OCI-LY7 (cell line): ENCODE data around the gene TAL1. TPM values are rescaled to one million over a fixed set of nuclear protein-coding genes. Genes with fewer than 3 reads are reported as not detected.

Source experiments
- BruUV-seq: library from RNA; stranded (reverse); fragments of 400-500 nt; replicated peaks from 2 replicates; lab custom pipeline; 2021; lab: Mats Ljungman, UMichigan
- CTCF ChIA-PET: fragments of 300-600 bp; sonication (Branson Sonifier 250); formaldehyde crosslinking; loops from one replicate; lab custom pipeline; 2022; ENCODE audit warnings: antibody characterized with exemption; ENCODE audit not compliant: unreplicated experiment; lab: Charles Lee
- POLR2A ChIA-PET: fragments of 300-600 bp; sonication (Branson Sonifier 250); formaldehyde crosslinking; loops from one replicate; lab custom pipeline; 2022; ENCODE audit warnings: antibody characterized with exemption; lab: Charles Lee
- DNase-seq: peaks from one replicate; pipeline ENCODE4 v3.0.0-alpha.2; 2015; ENCODE audit warnings: low spot score
- H2AFZ ChIP-seq: fragments of 200-600 bp; sonication (generic), shearing (Covaris generic); 2 replicates; pipeline ENCODE4 v1.6.1; 2014; ENCODE audit warnings: mild to moderate bottlenecking, antibody characterized with exemption, low read length, moderate library complexity
- H3K27ac ChIP-seq: fragments of 200-600 bp; sonication (generic); 2 replicates; pipeline ENCODE4 v1.5.1; 2014; ENCODE audit warnings: mixed run types, low read depth, mild to moderate bottlenecking, moderate library complexity, low read length, inconsistent platforms; ENCODE audit not compliant: poor library complexity, severe bottlenecking
- H3K36me3 ChIP-seq: fragments of 200-600 bp; sonication (generic); 2 replicates; pipeline ENCODE4 v1.6.1; 2014; ENCODE audit warnings: mild to moderate bottlenecking, antibody characterized with exemption, low read length, moderate library complexity, mixed read lengths; ENCODE audit not compliant: insufficient read depth
- H3K4me1 ChIP-seq: fragments of 200-600 bp; sonication (generic); 2 replicates; pipeline ENCODE4 v1.5.1; 2014; ENCODE audit warnings: mild to moderate bottlenecking, low read length; ENCODE audit not compliant: insufficient read depth, poor library complexity, severe bottlenecking
- H3K4me2 ChIP-seq: fragments of 200-600 bp; sonication (generic); 2 replicates; pipeline ENCODE4 v1.6.1; 2014; ENCODE audit warnings: mild to moderate bottlenecking, low read length
- H3K4me3 ChIP-seq: fragments of 200-600 bp; sonication (generic); 2 replicates; pipeline ENCODE4 v1.5.1; 2014; ENCODE audit warnings: mild to moderate bottlenecking, low read depth, low read length; ENCODE audit not compliant: poor library complexity, severe bottlenecking
- H3K79me2 ChIP-seq: fragments of 200-600 bp; sonication (generic); 2 replicates; pipeline ENCODE4 v1.6.1; 2016; ENCODE audit warnings: low read depth, mild to moderate bottlenecking, low read length, moderate library complexity, mixed read lengths; ENCODE audit not compliant: insufficient read depth
- H3K9me2 ChIP-seq: fragments of 200-600 bp; sonication (generic); 2 replicates; pipeline ENCODE4 v1.6.1; 2016; ENCODE audit warnings: mild to moderate bottlenecking, low read length, mixed read lengths; ENCODE audit not compliant: insufficient read depth
- H3K9me3 ChIP-seq: fragments of 200-600 bp; sonication (generic); 2 replicates; pipeline ENCODE4 v1.6.1; 2014; ENCODE audit warnings: mild to moderate bottlenecking, mixed run types, low read length, mixed read lengths
- H4K20me1 ChIP-seq: fragments of 200-600 bp; sonication (generic); 2 replicates; pipeline ENCODE4 v1.6.1; 2014; ENCODE audit warnings: mild to moderate bottlenecking, antibody characterized with exemption, low read length, moderate library complexity, mixed read lengths; ENCODE audit not compliant: insufficient read depth
- CTCF ChIP-seq: fragments of 200-600 bp; sonication (generic); conservative IDR thresholded peaks from 2 replicates; pipeline ENCODE4 v1.5.1; 2014; ENCODE audit warnings: mild to moderate bottlenecking, antibody characterized with exemption, low read length, moderate library complexity, mixed read lengths
- EZH2phosphoT487 ChIP-seq: fragments of 200-600 bp; sonication (generic); IDR thresholded peaks from 2 replicates; pipeline ENCODE4 v1.6.1; 2018; ENCODE audit warnings: low read depth, borderline replicate concordance, mild to moderate bottlenecking, mixed run types, antibody characterized with exemption, low read length, moderate library complexity, mixed read lengths
- intact Hi-C: fragments of 100-400 bp; cut with micrococcal nuclease; formaldehyde crosslinking; loops from one replicate; pipeline ENCODE4 v1.10.0; 2022; ENCODE audit not compliant: unreplicated experiment
- total RNA-seq, 2 experiments: library from RNA; depleted of rRNA in 1 of 2; stranded (reverse); fragments of >200 nt in 1 of 2; shearing (Covaris generic) in 1 of 2; gene quantifications; 2 replicates each; pipeline ENCODE4 v1.2.3, GENCODE V29; 2014 to 2022

Gene TAL1
- total RNA-seq, 2 experiments from 2014 or later, result not detected

DNA sequence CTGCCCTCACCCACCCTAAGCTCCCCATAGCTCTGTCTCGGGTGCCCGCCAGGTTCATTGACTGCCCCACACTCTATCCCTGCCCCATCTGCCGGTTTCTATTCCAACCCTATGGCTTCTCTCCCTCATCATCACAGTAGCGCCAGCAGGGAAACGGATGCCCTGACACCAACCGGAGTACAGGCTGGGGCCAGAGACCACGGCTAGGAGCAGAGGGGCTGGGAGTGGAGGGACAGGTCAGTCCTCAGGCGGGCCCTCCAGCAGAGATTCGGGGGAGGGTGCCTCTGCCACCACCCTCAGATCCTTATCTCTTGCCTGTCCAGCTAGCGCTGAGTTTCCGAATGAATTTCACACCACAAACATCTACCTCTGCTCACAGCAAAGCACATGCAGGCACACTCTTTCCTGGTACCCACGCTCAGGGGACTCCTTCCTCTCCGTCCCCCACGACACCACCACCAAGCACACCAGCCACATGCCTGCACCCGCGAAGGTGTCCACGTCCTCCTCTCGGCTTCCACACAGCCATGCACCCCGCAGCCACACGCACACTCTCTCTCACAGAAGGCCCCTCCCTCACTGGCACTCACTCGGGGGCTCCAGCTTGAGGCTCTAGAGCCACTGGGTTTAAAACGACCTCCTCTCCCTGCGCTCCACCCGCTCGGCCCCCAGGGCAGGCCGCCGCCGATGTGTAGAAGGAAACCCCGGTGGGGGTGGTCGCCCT is 7.2 kb downstream of the TAL1 start:
- Histone ChIP-seq H3K27ac (no peak overlapping the region), H3K9me2 (no peaks in the 10 kb centered on the region), H4K20me1 (no peaks in the 10 kb centered on the region), H3K4me1 (no peaks in the 10 kb centered on the region), H3K4me2 (no peak overlapping the region), H3K36me3 (no peaks in the 10 kb centered on the region), H2AFZ (no peak overlapping the region), H3K79me2 (no peaks in the 10 kb centered on the region), H3K9me3 (no peaks in the 10 kb centered on the region), H3K4me3 (no peak overlapping the region)
- TF ChIP-seq EZH2phosphoT487, result no peak
- BruUV-seq, result no TSS peak
- DNase-seq, result no peak
- ChIA-PET CTCF (no interaction called here), POLR2A (no interaction called here)
- intact Hi-C loops, result no loop called here

GRCh38 chr1:47223921-47224675 is 7.9 kb downstream of the TAL1 start:
- DNase-seq, result no peak
- ChIA-PET POLR2A (interaction anchor here (0.6 kb wide), 1 partner anchor 24 kb away, joined by 5 read pairs; no protein-coding TSS in a partner anchor), CTCF (no interaction called here)
- Histone ChIP-seq H3K4me1 (no peaks in the 10 kb centered on the region), H3K27ac (no peak overlapping the region), H3K36me3 (no peaks in the 10 kb centered on the region), H3K79me2 (no peaks in the 10 kb centered on the region), H3K9me2 (no peaks in the 10 kb centered on the region), H3K9me3 (no peaks in the 10 kb centered on the region), H3K4me3 (no peak overlapping the region), H2AFZ (no peak overlapping the region), H4K20me1 (no peaks in the 10 kb centered on the region), H3K4me2 (no peak overlapping the region)
- TF ChIP-seq EZH2phosphoT487 (no peak), CTCF (no peak)
- no TSS peak for BruUV-seq
- intact Hi-C loops, result no loop called here

- no peaks in the 10 kb centered on the region for H3K36me3 ChIP-seq
- TF ChIP-seq CTCF (no peak), EZH2phosphoT487 (no peak)
- BruUV-seq, result no TSS peak
- H3K4me2 ChIP-seq, result no peak overlapping the region
- no peaks in the 10 kb centered on the region for H3K9me3 ChIP-seq
- no peak overlapping the region for H3K4me3 ChIP-seq
- CTCF ChIA-PET, result no interaction called here
- DNase-seq, result no peak
- no peaks in the 10 kb centered on the region for H3K4me1 ChIP-seq
- POLR2A ChIA-PET, result no interaction called here
- H3K27ac ChIP-seq, result no peak overlapping the region
- intact Hi-C loops, result no loop called here
- no peaks in the 10 kb centered on the region for H4K20me1 ChIP-seq
- H3K79me2 ChIP-seq, result no peaks in the 10 kb centered on the region
- H3K9me2 ChIP-seq, result no peaks in the 10 kb centered on the region
- H2AFZ ChIP-seq, result no peak overlapping the region
Observed at GRCh38 chr1:47223174-47223920, 8.7 kb downstream of the TAL1 start.
